Neutrophil (primary cell): ENCODE data around the gene GNG13.

ENCODE experiments used
- H3K27ac ChIP-seq: fragments of 200-600 bp; sonication (generic); 2 replicates; pipeline ENCODE4 v1.5.1; 2016; ENCODE audit warnings: mild to moderate bottlenecking, moderate library complexity
- H3K27me3 ChIP-seq: fragments of 200-600 bp; sonication (generic); 2 replicates; pipeline ENCODE4 v1.6.0; 2016; ENCODE audit warnings: mild to moderate bottlenecking
- H3K36me3 ChIP-seq: fragments of 200-600 bp; sonication (generic); 2 replicates; pipeline ENCODE4 v1.5.1; 2017
- H3K4me1 ChIP-seq, 2 experiments: fragments of 200-600 bp in 1 of 2; sonication (generic) in 1 of 2; 1 replicate in 1 of 2; 2 replicates in 1 of 2; pipeline versions ENCODE4 v1.5.1 to v1.6.1; 2013 to 2016; ENCODE audit warnings: low read depth in 1 of 2, low read length in 1 of 2, mild to moderate bottlenecking in 1 of 2, moderate library complexity in 1 of 2; ENCODE audit not compliant: control insufficient read depth in 1 of 2, insufficient read depth in 1 of 2
- H3K4me3 ChIP-seq, 2 experiments: fragments of 200-600 bp in 1 of 2; sonication (generic) in 1 of 2; 1 replicate in 1 of 2; 2 replicates in 1 of 2; pipeline ENCODE4 v1.5.1; 2013 to 2016; ENCODE audit warnings: low read depth in 1 of 2, low read length in 1 of 2, mild to moderate bottlenecking in 1 of 2, moderate library complexity in 1 of 2
- H3K9me3 ChIP-seq: fragments of 200-600 bp; sonication (generic); 2 replicates; pipeline ENCODE4 v1.5.1; 2016
- TF ChIP-seq, protein P1 (sequence below): fragments of 200-600 bp; sonication (generic); IDR thresholded peaks from 2 replicates; pipeline ENCODE4 v1.5.1; 2016; ENCODE audit warnings: antibody characterized with exemption

Gene GNG13

DNA sequence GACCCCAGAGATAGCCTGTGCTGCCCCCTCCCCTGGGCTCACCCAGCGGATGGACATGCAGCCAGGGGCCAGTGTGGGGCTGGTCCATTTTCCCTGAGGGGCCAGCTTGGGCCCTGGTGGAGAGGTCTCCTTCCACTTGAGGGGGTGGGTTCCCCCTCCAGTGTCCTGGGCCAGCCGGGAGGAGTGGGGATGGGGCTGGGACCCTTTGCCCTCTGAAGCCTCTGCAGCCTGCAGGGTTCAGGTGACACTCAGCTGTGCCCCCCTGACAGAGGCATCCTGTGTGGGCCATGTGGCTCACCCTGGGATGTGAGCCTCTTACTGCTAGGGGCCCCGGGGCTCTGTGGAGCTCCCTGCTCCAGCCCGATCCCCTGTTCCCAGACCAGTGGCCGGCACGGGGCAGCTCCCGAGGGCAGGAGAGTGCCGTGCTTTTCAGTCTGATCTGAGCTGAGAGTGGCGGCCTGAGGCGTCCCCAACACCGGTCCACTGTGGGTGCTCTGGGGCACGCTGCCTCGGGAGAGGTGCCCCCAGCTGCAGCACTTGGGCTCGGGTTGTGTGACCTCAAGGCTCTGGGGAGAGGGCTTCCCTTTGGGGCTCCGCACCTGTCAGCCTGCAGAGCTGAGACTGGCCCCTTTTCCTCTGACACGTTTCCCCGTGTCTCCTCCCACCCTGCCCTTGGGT, 439 bp upstream of the GNG13 start:
- TF ChIP-seq, protein P1, sequence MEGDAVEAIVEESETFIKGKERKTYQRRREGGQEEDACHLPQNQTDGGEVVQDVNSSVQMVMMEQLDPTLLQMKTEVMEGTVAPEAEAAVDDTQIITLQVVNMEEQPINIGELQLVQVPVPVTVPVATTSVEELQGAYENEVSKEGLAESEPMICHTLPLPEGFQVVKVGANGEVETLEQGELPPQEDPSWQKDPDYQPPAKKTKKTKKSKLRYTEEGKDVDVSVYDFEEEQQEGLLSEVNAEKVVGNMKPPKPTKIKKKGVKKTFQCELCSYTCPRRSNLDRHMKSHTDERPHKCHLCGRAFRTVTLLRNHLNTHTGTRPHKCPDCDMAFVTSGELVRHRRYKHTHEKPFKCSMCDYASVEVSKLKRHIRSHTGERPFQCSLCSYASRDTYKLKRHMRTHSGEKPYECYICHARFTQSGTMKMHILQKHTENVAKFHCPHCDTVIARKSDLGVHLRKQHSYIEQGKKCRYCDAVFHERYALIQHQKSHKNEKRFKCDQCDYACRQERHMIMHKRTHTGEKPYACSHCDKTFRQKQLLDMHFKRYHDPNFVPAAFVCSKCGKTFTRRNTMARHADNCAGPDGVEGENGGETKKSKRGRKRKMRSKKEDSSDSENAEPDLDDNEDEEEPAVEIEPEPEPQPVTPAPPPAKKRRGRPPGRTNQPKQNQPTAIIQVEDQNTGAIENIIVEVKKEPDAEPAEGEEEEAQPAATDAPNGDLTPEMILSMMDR, result no peak
- Histone ChIP-seq H3K9me3 (no peaks in the 10 kb centered on the region), H3K4me1 (no peaks in the 10 kb centered on the region), H3K27ac (no peak overlapping the region), H3K4me3 (no peak overlapping the region), H3K36me3 (no peaks in the 10 kb centered on the region), H3K27me3 (peaks cover 53% of the 10 kb centered on the region)

DNA sequence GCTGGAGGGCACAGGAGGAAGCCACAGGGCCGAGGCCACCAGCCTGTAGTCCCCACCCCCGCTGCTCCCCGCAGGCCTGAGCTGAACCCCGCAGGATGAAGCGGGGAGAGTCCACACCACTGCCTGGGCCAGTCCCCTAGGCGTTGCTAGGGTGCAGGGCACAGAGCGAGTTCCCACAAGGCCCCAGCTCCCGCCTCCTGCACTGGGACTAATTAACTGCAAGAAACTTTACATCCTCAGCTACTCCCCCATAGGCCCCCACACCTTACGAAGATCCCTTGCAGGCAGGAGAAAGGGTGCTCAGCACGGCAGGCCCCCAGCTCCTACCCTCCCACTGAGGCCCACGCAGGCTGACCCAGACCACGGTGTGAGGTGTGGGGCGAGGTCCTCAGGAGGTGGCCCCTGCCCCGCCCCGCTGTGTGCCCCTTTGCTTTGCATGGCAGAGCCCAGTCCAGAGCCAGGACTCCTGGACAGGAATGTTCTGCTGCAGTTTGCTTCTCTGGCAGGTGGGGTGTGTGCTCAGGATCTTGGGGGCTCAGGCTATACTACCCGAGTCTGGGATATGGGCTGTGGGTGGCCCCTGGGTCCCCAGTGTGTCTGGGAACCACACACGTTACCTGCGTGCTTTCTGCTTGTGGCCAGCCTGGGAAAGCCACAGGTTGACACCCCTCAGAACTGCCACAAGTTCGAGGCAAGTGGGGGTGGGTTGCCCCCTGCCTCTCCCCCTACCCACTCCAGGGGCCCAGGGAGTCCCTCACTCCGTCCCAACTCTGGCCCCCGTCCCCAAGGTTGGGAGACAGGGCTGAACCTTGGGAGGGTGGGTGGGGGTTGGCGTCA, 1.2 kb downstream of the GNG13 start:
- H3K4me3 ChIP-seq, result no peak overlapping the region
- H3K4me1 ChIP-seq, result no peaks in the 10 kb centered on the region
- no peak overlapping the region for H3K27ac ChIP-seq
- TF ChIP-seq, protein P1, result no peak
- no peaks in the 10 kb centered on the region for H3K9me3 ChIP-seq
- H3K27me3 ChIP-seq, result peaks cover 51% of the 10 kb centered on the region
- H3K36me3 ChIP-seq, result no peaks in the 10 kb centered on the region

DNA sequence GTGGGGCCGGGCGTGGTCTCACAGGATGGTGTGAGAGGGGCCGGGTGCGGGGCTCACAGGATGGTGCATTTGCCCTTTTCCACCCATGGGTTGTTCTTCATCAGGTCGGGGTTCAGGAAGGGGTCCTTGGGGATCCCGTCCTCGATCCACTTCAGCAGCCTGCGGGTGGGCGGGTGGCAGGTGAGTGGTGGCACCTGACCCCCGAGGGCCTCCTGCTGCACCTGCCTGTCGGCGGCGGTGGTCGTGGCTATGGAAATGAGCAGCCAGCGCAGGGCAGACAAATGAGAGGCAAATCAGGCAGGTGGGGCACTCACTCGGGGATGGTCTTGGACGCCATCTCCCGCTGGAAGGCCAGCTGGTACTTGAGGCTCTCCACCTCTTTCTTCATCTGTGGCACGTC, 1.9 kb downstream of the GNG13 start:
- no peak overlapping the region for H3K4me3 ChIP-seq
- H3K4me1 ChIP-seq, result no peaks in the 10 kb centered on the region
- H3K27ac ChIP-seq, result no peak overlapping the region
- no peaks in the 10 kb centered on the region for H3K9me3 ChIP-seq
- TF ChIP-seq, protein P1, result no peak
- peaks cover 6% of the 10 kb centered on the region for H3K36me3 ChIP-seq
- H3K27me3 ChIP-seq, result peaks cover 49% of the 10 kb centered on the region

DNA sequence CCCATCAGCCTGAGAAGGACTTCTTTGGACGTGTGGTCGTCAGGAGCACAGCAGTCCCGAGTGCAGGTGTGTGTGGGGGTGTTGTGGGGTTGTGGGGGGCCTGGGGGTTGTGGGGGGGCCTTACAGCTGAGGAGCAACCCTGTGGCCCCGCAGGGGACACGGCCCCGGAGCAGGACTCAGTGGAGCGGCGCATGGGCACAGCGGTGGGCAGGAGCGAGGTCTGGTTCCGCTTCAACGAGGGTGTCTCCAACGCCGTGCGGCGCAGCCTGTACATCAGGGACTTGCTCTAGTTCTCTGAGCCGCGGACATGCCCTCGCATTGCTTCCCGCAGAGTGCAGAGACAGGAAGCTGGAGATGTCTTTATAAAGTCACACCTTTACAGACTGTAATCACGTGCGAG, 2.8 kb downstream of the GNG13 start:
- Histone ChIP-seq H3K27ac (no peak overlapping the region), H3K9me3 (no peaks in the 10 kb centered on the region), H3K4me3 (no peak overlapping the region), H3K27me3 (peaks cover 43% of the 10 kb centered on the region), H3K36me3 (peaks cover 15% of the 10 kb centered on the region), H3K4me1 (no peaks in the 10 kb centered on the region)
- TF ChIP-seq, protein P1, result no peak

DNA sequence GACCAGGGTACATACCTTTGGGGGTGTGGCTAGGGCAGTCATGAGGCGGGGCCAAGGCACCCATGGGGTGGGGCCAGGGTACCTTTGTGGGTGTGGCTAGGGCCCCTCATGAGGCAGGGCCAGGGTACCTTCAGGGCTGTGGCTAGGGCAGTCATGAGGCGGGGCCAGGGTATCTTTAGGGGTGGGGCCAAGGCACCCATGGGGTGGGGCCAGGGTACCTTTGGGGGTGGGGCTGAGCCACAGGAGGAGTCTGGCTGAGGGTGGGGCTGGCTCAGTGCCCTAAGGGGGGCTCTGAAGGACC, 3.5 kb downstream of the GNG13 start:
- no peaks in the 10 kb centered on the region for H3K9me3 ChIP-seq
- peaks cover 22% of the 10 kb centered on the region for H3K36me3 ChIP-seq
- no peak overlapping the region for H3K27ac ChIP-seq
- no peak overlapping the region for H3K4me3 ChIP-seq
- H3K27me3 ChIP-seq, result peaks cover 36% of the 10 kb centered on the region
- TF ChIP-seq, protein P1, result no peak
- no peaks in the 10 kb centered on the region for H3K4me1 ChIP-seq
